Measurements from ENCODE around the gene HPSE. TPM values are rescaled to one million over a fixed set of nuclear protein-coding genes. Genes with fewer than 3 reads are reported as not detected.

Gene HPSE
- total and polyA plus RNA-seq, 4 donors: 0.43 to 4.7 (median 1.0) TPM

- H3K9ac ChIP-seq (ENCODE audit: low read depth in 1 of 2, low read length in 2 of 2): no peak overlapping the region
- TF ChIP-seq HNF4G (IDR thresholded peaks at IDR 0.05) (no peak), RAD21 (IDR thresholded peaks at IDR 0.05) (peak; percentile 76 to 77)
- TF ChIP-seq, protein P1, sequence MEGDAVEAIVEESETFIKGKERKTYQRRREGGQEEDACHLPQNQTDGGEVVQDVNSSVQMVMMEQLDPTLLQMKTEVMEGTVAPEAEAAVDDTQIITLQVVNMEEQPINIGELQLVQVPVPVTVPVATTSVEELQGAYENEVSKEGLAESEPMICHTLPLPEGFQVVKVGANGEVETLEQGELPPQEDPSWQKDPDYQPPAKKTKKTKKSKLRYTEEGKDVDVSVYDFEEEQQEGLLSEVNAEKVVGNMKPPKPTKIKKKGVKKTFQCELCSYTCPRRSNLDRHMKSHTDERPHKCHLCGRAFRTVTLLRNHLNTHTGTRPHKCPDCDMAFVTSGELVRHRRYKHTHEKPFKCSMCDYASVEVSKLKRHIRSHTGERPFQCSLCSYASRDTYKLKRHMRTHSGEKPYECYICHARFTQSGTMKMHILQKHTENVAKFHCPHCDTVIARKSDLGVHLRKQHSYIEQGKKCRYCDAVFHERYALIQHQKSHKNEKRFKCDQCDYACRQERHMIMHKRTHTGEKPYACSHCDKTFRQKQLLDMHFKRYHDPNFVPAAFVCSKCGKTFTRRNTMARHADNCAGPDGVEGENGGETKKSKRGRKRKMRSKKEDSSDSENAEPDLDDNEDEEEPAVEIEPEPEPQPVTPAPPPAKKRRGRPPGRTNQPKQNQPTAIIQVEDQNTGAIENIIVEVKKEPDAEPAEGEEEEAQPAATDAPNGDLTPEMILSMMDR (IDR thresholded peaks at IDR 0.05; ENCODE audit: low read depth, low read length, missing input control): peak; percentile 46
- H3K27ac ChIP-seq (ENCODE audit: low read depth in 1 of 2, low read length in 2 of 2): no peak overlapping the region
- H3K4me1 ChIP-seq (ENCODE audit: control insufficient read depth in 4 of 4, insufficient read depth in 4 of 4, low read length in 3 of 4): no peaks in the 10 kb centered on the region
- no peaks in the 10 kb centered on the region for H3K27me3 ChIP-seq (ENCODE audit: control insufficient read depth in 4 of 4, insufficient read depth in 4 of 4, low read length in 3 of 4)
- no peak overlapping the region for H3K4me3 ChIP-seq (ENCODE audit: low read depth in 1 of 3, low read length in 3 of 3)
- DNase-seq (ENCODE audit: low spot score): peak; percentile 61
- H3K9me3 ChIP-seq (ENCODE audit: control insufficient read depth in 4 of 4, low read length in 3 of 4): no peaks in the 10 kb centered on the region
- 51% methylated on average over 7 of the region's 7 CpGs for WGBS
- H3K36me3 ChIP-seq (ENCODE audit: control insufficient read depth in 4 of 4, insufficient read depth in 3 of 4, low read depth in 1 of 4, low read length in 3 of 4): no peaks in the 10 kb centered on the region
Measured at GRCh38 chr4:83252782-83253405, 81.8 kb downstream of the HPSE start.

- no peaks in the 10 kb centered on the region for H3K9me3 ChIP-seq (ENCODE audit: control insufficient read depth in 4 of 4, low read length in 3 of 4)
- DNase-seq (ENCODE audit: low spot score): no peak
- H3K27me3 ChIP-seq (ENCODE audit: control insufficient read depth in 4 of 4, insufficient read depth in 4 of 4, low read length in 3 of 4): no peaks in the 10 kb centered on the region
- H3K27ac ChIP-seq (ENCODE audit: low read depth in 1 of 2, low read length in 2 of 2): no peak overlapping the region
- H3K4me3 ChIP-seq (ENCODE audit: low read depth in 1 of 3, low read length in 3 of 3): no peak overlapping the region
- H3K36me3 ChIP-seq (ENCODE audit: control insufficient read depth in 4 of 4, insufficient read depth in 3 of 4, low read depth in 1 of 4, low read length in 3 of 4): no peaks in the 10 kb centered on the region
- 90% methylated on average over 2 of the region's 2 CpGs for WGBS
- TF ChIP-seq GABPA (IDR thresholded peaks at IDR 0.05 in 1 of 2, conservative IDR thresholded peaks at IDR 0.05 in 1 of 2): no peak
- H3K9ac ChIP-seq (ENCODE audit: low read depth in 1 of 2, low read length in 2 of 2): no peak overlapping the region
- no peaks in the 10 kb centered on the region for H3K4me1 ChIP-seq (ENCODE audit: control insufficient read depth in 4 of 4, insufficient read depth in 4 of 4, low read length in 3 of 4)
Measured at GRCh38 chr4:83251447-83251830, 83.2 kb downstream of the HPSE start.

DNA sequence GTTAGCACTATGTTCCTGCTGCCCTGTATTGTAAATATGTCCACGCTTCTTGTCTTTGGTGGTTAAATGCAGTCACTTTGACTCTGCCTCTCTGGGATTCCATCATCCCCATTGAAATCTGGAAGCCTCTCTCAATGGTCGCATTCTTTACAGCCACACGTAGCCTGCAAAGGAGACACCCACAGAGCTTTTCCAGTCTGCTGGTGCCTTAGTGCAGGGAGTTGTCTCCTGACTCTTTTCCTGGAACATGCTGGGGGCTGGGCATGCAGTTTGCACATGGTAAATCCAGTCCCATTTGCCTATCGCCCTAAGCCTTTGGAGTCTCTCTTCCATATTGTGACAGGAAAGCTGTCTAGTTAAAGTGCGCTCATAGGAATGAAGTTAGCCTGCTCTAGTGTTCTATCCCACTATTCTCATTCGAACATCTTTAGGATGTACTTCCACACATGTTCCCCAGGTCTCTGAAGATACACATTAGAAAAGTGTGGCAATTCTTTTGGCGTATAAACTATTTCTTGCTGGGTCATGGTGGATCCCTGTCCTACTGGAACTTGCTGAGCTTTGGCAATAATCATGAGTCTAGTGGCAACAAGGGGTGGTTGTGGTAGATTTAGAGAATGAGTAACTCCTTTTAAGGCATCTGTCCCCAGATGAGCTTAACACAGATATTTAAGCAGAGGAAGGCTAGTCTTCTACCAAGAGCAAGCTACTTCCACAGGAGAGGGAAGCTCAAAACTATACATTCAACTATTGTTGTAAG, 83.8 kb downstream of the HPSE start:
- Histone ChIP-seq H3K27ac (ENCODE audit: low read depth in 1 of 2, low read length in 2 of 2) (no peak overlapping the region), H3K9ac (ENCODE audit: low read depth in 1 of 2, low read length in 2 of 2) (no peak overlapping the region), H3K9me3 (ENCODE audit: control insufficient read depth in 4 of 4, low read length in 3 of 4) (no peaks in the 10 kb centered on the region), H3K4me1 (ENCODE audit: control insufficient read depth in 4 of 4, insufficient read depth in 4 of 4, low read length in 3 of 4) (no peaks in the 10 kb centered on the region), H3K4me3 (ENCODE audit: low read depth in 1 of 3, low read length in 3 of 3) (no peak overlapping the region), H3K27me3 (ENCODE audit: control insufficient read depth in 4 of 4, insufficient read depth in 4 of 4, low read length in 3 of 4) (no peaks in the 10 kb centered on the region), H3K36me3 (ENCODE audit: control insufficient read depth in 4 of 4, insufficient read depth in 3 of 4, low read depth in 1 of 4, low read length in 3 of 4) (no peaks in the 10 kb centered on the region)
- WGBS: 94% methylated on average over 7 of the region's 7 CpGs
- DNase-seq (ENCODE audit: low spot score): no peak
- TF ChIP-seq, protein P2, sequence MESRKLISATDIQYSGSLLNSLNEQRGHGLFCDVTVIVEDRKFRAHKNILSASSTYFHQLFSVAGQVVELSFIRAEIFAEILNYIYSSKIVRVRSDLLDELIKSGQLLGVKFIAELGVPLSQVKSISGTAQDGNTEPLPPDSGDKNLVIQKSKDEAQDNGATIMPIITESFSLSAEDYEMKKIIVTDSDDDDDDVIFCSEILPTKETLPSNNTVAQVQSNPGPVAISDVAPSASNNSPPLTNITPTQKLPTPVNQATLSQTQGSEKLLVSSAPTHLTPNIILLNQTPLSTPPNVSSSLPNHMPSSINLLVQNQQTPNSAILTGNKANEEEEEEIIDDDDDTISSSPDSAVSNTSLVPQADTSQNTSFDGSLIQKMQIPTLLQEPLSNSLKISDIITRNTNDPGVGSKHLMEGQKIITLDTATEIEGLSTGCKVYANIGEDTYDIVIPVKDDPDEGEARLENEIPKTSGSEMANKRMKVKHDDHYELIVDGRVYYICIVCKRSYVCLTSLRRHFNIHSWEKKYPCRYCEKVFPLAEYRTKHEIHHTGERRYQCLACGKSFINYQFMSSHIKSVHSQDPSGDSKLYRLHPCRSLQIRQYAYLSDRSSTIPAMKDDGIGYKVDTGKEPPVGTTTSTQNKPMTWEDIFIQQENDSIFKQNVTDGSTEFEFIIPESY (IDR thresholded peaks at IDR 0.05): no peak
- TF ChIP-seq, protein P3, sequence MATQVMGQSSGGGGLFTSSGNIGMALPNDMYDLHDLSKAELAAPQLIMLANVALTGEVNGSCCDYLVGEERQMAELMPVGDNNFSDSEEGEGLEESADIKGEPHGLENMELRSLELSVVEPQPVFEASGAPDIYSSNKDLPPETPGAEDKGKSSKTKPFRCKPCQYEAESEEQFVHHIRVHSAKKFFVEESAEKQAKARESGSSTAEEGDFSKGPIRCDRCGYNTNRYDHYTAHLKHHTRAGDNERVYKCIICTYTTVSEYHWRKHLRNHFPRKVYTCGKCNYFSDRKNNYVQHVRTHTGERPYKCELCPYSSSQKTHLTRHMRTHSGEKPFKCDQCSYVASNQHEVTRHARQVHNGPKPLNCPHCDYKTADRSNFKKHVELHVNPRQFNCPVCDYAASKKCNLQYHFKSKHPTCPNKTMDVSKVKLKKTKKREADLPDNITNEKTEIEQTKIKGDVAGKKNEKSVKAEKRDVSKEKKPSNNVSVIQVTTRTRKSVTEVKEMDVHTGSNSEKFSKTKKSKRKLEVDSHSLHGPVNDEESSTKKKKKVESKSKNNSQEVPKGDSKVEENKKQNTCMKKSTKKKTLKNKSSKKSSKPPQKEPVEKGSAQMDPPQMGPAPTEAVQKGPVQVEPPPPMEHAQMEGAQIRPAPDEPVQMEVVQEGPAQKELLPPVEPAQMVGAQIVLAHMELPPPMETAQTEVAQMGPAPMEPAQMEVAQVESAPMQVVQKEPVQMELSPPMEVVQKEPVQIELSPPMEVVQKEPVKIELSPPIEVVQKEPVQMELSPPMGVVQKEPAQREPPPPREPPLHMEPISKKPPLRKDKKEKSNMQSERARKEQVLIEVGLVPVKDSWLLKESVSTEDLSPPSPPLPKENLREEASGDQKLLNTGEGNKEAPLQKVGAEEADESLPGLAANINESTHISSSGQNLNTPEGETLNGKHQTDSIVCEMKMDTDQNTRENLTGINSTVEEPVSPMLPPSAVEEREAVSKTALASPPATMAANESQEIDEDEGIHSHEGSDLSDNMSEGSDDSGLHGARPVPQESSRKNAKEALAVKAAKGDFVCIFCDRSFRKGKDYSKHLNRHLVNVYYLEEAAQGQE (IDR thresholded peaks at IDR 0.05): no peak
- TF ChIP-seq ATF3 (IDR thresholded peaks at IDR 0.05): no peak
- no peak for TF ChIP-seq TAF1 (conservative IDR thresholded peaks at IDR 0.05)
- TF ChIP-seq, protein P4, sequence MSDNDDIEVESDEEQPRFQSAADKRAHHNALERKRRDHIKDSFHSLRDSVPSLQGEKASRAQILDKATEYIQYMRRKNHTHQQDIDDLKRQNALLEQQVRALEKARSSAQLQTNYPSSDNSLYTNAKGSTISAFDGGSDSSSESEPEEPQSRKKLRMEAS (IDR thresholded peaks at IDR 0.05): no peak
- TF ChIP-seq EGR1 (IDR thresholded peaks at IDR 0.05; ENCODE audit: low read depth in 2 of 2): no peak

Measured in liver (tissue), 9 donors.